ENCODE results near the gene KCNMA1. TPM values are rescaled to one million over a fixed set of nuclear protein-coding genes. Genes with fewer than 3 reads are reported as not detected.
A peak's percentile ranks its signal among the peaks of the same experiment; 100 is the strongest.

Gene KCNMA1
- total RNA-seq, 3 donors from 2014 or later (not counting 1 experiment from before 2014, with no cell fraction given) = 0.40 to 1.8 (median 0.63) TPM

DNA sequence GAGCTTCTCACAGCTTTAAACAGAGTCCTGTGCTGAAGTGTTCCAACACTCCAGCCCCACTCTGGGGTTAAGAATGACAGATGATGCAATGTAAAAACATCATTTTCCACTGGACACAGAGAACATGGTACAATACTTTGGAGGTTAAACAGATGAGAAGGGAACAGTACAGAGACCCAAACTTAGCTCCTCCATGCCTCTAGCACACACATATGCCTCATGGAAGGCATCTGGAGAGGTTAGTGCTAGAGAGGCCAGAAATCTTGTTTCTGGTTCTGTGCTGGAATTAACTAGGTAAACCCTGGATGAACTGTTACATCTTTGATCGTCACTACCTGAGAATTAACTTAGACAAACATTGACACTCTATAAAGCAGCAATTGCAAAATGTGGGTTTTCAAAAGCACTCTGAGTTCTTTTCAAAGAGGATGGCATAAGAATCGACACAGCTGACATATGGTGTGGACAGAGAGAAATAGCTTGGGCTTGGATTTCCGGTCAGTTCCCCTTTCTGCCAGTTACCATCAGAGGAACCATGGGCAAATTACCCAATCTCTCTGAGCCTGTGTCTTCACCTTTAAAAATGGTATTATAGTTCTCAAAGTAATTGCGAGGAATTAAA is 81.9 kb downstream of the KCNMA1 start:
- H3K27ac ChIP-seq (ENCODE audit: low read length) = no peak overlapping the region
- TF ChIP-seq, protein P1, sequence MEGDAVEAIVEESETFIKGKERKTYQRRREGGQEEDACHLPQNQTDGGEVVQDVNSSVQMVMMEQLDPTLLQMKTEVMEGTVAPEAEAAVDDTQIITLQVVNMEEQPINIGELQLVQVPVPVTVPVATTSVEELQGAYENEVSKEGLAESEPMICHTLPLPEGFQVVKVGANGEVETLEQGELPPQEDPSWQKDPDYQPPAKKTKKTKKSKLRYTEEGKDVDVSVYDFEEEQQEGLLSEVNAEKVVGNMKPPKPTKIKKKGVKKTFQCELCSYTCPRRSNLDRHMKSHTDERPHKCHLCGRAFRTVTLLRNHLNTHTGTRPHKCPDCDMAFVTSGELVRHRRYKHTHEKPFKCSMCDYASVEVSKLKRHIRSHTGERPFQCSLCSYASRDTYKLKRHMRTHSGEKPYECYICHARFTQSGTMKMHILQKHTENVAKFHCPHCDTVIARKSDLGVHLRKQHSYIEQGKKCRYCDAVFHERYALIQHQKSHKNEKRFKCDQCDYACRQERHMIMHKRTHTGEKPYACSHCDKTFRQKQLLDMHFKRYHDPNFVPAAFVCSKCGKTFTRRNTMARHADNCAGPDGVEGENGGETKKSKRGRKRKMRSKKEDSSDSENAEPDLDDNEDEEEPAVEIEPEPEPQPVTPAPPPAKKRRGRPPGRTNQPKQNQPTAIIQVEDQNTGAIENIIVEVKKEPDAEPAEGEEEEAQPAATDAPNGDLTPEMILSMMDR (IDR thresholded peaks at IDR 0.05) = no peak
- Mint-ChIP-seq H3K36me3 (no peaks in the 10 kb centered on the region), H3K4me3 (no peak overlapping the region), H3K4me1 (no peaks in the 10 kb centered on the region), H3K27ac (no peak overlapping the region), H3K9me3 (no peaks in the 10 kb centered on the region), H3K27me3 (ENCODE audit: low read depth in 2 of 2) (peaks cover 2 to 6% of the 10 kb centered on the region in 2 donors)
- DNase-seq (no peak), ATAC-seq (peak in 1 of 3 donors; percentile 45)
- intact Hi-C loops (cut with micrococcal nuclease) = no loop called here
- H3K36me3 ChIP-seq (ENCODE audit: control insufficient read depth, insufficient read depth, low read length) = no peaks in the 10 kb centered on the region
- 75% methylated on average over 4 of the region's 4 CpGs for WGBS (ENCODE audit: insufficient coverage)
- no peaks in the 10 kb centered on the region for H3K9me3 ChIP-seq (ENCODE audit: control insufficient read depth, insufficient read depth, low read length)
- H3K4me3 ChIP-seq (ENCODE audit: low read length) = no peak overlapping the region
- H3K4me1 ChIP-seq (ENCODE audit: control insufficient read depth, insufficient read depth, low read length) = no peaks in the 10 kb centered on the region
- H3K27me3 ChIP-seq (ENCODE audit: control insufficient read depth, insufficient read depth, low read length) = no peaks in the 10 kb centered on the region

DNA sequence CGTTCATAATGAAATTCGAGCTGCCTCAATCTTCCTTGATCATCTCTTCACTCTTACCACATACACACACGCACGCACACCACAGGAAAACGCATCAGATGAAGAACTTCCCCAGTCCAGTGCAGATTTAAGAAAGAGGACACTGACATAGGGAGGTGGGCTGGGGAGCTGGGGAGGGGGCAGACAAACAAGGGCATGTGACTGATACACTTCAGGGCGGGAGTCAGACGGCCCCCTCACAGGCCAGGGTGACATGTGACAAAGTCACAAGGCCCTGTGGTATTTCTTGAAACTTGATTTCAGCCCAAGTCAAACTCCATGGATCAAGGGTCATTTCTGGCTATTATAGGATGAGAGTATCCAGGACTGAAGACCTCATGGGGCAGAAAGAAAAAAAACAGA is 82.6 kb downstream of the KCNMA1 start:
- WGBS (ENCODE audit: insufficient coverage) = 30% methylated on average over 7 of the region's 7 CpGs
- no peaks in the 10 kb centered on the region for H3K9me3 Mint-ChIP-seq
- intact Hi-C loops (cut with micrococcal nuclease) = no loop called here
- no peak overlapping the region for H3K27ac ChIP-seq (ENCODE audit: low read length)
- H3K27me3 Mint-ChIP-seq (ENCODE audit: low read depth in 2 of 2) = peaks cover 5 to 6% of the 10 kb centered on the region in 2 donors
- no peak overlapping the region for H3K4me3 ChIP-seq (ENCODE audit: low read length)
- no peaks in the 10 kb centered on the region for H3K27me3 ChIP-seq (ENCODE audit: control insufficient read depth, insufficient read depth, low read length)
- no peaks in the 10 kb centered on the region for H3K4me1 ChIP-seq (ENCODE audit: control insufficient read depth, insufficient read depth, low read length)
- H3K36me3 Mint-ChIP-seq = no peaks in the 10 kb centered on the region
- H3K4me3 Mint-ChIP-seq = no peak overlapping the region
- no peak overlapping the region for H3K27ac Mint-ChIP-seq
- no peaks in the 10 kb centered on the region for H3K9me3 ChIP-seq (ENCODE audit: control insufficient read depth, insufficient read depth, low read length)
- H3K36me3 ChIP-seq (ENCODE audit: control insufficient read depth, insufficient read depth, low read length) = no peaks in the 10 kb centered on the region
- ATAC-seq (no peak), DNase-seq (no peak)
- TF ChIP-seq, protein P1 (IDR thresholded peaks at IDR 0.05) = no peak
- H3K4me1 Mint-ChIP-seq = no peaks in the 10 kb centered on the region

DNA sequence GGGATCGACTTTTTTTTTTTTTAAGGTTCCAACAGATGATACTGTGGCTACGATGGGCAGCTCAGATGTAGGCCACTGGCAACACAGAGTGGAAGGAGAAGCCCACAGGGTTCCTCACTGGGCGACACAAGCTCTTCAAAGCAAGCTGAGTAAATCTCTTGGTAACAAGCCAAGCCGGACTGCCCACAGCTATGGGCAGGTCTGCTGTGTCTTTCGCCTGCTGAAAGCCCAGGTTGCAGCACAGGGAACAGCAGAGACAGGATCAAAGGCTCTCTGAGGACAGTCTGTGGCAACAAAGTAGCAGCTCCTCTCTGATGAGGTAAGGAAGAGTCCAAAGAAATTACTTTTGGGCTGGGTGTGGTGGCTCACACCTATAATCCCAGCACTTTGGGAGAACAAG is 83.6 kb downstream of the KCNMA1 start:
- Histone ChIP-seq H3K27me3 (ENCODE audit: control insufficient read depth, insufficient read depth, low read length) (no peaks in the 10 kb centered on the region), H3K9me3 (ENCODE audit: control insufficient read depth, insufficient read depth, low read length) (no peaks in the 10 kb centered on the region), H3K36me3 (ENCODE audit: control insufficient read depth, insufficient read depth, low read length) (no peaks in the 10 kb centered on the region), H3K4me3 (ENCODE audit: low read length) (no peak overlapping the region), H3K4me1 (ENCODE audit: control insufficient read depth, insufficient read depth, low read length) (no peaks in the 10 kb centered on the region), H3K27ac (ENCODE audit: low read length) (no peak overlapping the region)
- 51% methylated on average over 5 of the region's 5 CpGs for whole genome bisulfite sequencing (ENCODE audit: insufficient coverage)
- H3K9me3 Mint-ChIP-seq = no peaks in the 10 kb centered on the region
- peaks cover 5 to 6% of the 10 kb centered on the region in 2 donors for H3K27me3 Mint-ChIP-seq (ENCODE audit: low read depth in 2 of 2)
- no peaks in the 10 kb centered on the region for H3K36me3 Mint-ChIP-seq
- DNase-seq (no peak), ATAC-seq (no peak)
- intact Hi-C loops (cut with micrococcal nuclease) = no loop called here
- no peaks in the 10 kb centered on the region for H3K4me1 Mint-ChIP-seq
- TF ChIP-seq, protein P1 (IDR thresholded peaks at IDR 0.05) = no peak
- no peak overlapping the region for H3K27ac Mint-ChIP-seq
- no peak overlapping the region for H3K4me3 Mint-ChIP-seq

- H3K27ac ChIP-seq (ENCODE audit: low read length) = no peak overlapping the region
Measured at GRCh38 chr10:77553311-77553710, 84.3 kb downstream of the KCNMA1 start.

More at GRCh38 chr10:77553311-77553710, 84.3 kb downstream of the KCNMA1 start:
- H3K4me1 Mint-ChIP-seq = no peaks in the 10 kb centered on the region
- no peaks in the 10 kb centered on the region for H3K27me3 ChIP-seq (ENCODE audit: control insufficient read depth, insufficient read depth, low read length)
- H3K36me3 Mint-ChIP-seq = no peaks in the 10 kb centered on the region
- intact Hi-C loops (cut with micrococcal nuclease) = no loop called here
- ATAC-seq (no peak), DNase-seq (no peak)
- H3K27me3 Mint-ChIP-seq (ENCODE audit: low read depth in 2 of 2) = peaks cover 5 to 6% of the 10 kb centered on the region in 2 donors
- TF ChIP-seq, protein P1 (IDR thresholded peaks at IDR 0.05) = no peak
- no peaks in the 10 kb centered on the region for H3K36me3 ChIP-seq (ENCODE audit: control insufficient read depth, insufficient read depth, low read length)
- no peak overlapping the region for H3K4me3 Mint-ChIP-seq
- no peaks in the 10 kb centered on the region for H3K9me3 ChIP-seq (ENCODE audit: control insufficient read depth, insufficient read depth, low read length)
- H3K27ac Mint-ChIP-seq = no peak overlapping the region
- H3K9me3 Mint-ChIP-seq = no peaks in the 10 kb centered on the region
- H3K4me3 ChIP-seq (ENCODE audit: low read length) = no peak overlapping the region
- WGBS (ENCODE audit: insufficient coverage) = 88% methylated on average over 3 of the region's 3 CpGs
- no peaks in the 10 kb centered on the region for H3K4me1 ChIP-seq (ENCODE audit: control insufficient read depth, insufficient read depth, low read length)
